B cell (primary cell): ENCODE results near the gene EXD3.

Source experiments
- CTCF ChIP-seq: fragments of 200-600 bp; IDR thresholded peaks from one replicate; pipeline ENCODE4 v1.8.0; 2022; ENCODE audit warnings: antibody characterized with exemption, mild to moderate bottlenecking
- EZH2 ChIP-seq: IDR thresholded peaks from 2 replicates; pipeline ENCODE4 v1.6.1; 2012; ENCODE audit warnings: borderline replicate concordance, low read depth, mild to moderate bottlenecking, moderate library complexity, low read length; ENCODE audit not compliant: insufficient read depth, poor library complexity, severe bottlenecking

DNA sequence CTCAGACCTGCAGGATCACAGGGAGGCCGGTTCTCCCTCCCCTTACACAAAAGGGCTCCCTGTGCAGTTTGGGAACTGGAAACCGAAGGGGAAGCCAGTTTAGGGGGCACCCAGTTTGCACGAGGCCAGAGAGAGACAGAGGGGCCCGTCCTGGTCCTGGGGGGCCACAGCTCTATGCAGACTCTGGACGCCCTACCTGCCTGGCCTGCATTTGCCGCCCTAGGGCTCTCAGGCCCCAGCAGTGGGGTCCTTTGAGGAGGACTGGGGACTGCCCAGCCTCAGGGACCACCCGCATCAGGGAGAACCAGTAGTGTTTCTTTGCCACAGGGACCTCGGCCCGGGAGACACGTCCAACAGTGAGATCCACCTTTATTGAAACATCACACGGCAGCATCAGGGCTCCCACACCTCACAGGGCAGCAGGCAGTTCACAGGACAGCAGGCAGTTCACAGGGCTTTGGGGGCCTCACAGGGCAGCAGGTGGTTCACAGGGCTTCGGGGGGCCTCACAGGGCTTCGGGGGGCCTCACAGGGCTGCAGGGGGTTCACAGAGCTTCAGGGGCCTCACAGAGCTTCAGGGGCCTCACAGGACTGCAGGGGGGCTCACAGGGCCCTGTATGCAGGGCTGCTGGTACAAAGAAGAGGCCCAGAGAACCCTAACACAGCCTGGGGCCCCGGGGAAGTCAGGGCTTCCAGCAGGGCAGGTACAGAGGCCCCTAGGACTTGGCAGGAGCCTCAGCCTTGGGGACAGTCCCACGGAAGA is 36.8 kb upstream of the EXD3 start:
- no peak for TF ChIP-seq CTCF
- TF ChIP-seq EZH2: no peak
